K562 (cell line): ENCODE measurements around the gene CLPSL2. TPM values are rescaled to one million over a fixed set of nuclear protein-coding genes. Genes with fewer than 3 reads are reported as not detected.
A peak's percentile ranks its signal among the peaks of the same experiment; 100 is the strongest.

Source experiments
- CHD4 ChIP-seq: fragments of 200-600 bp; sonication (generic); IDR thresholded peaks from 3 replicates; pipeline ENCODE4 v1.6.1; 2012; ENCODE audit warnings: low read depth, mild to moderate bottlenecking, mixed read lengths, low read length, inconsistent platforms; ENCODE audit not compliant: insufficient read depth, insufficient replicate concordance, poor library complexity, severe bottlenecking
- ETS2 ChIP-seq: IDR thresholded peaks from 2 replicates; pipeline ENCODE4 v1.6.1; 2016; ENCODE audit warnings: borderline replicate concordance, missing genetic modification characterization, mild to moderate bottlenecking, moderate library complexity, missing compliant biosample characterization; ENCODE audit not compliant: poor library complexity, severe bottlenecking
- NFE2 ChIP-seq: IDR thresholded peaks from 2 replicates; pipeline ENCODE4 v1.6.1; 2014; ENCODE audit warnings: antibody characterized with exemption, low read depth
- TCF7L2 ChIP-seq: fragments of 150-350 bp; IDR thresholded peaks from 2 replicates; pipeline ENCODE4 v1.6.1; 2016; ENCODE audit warnings: low read depth, mild to moderate bottlenecking, low read length, moderate library complexity
- TRIM24 ChIP-seq, 2 experiments: fragments of 450-650 bp; IDR thresholded peaks; 2 replicates each; pipeline ENCODE4 v1.6.1; 2016
- ZKSCAN1 ChIP-seq: fragments of 150-350 bp; IDR thresholded peaks from 2 replicates; pipeline ENCODE4 v1.6.1; 2016; ENCODE audit warnings: low read depth, low read length
- polyA plus RNA-seq, 8 experiments: library from polyadenylated mRNA; depleted of rRNA in 4 of 8; stranded (reverse) in 5 of 8; unstranded in 3 of 8; fragments of >200 nt; fragmentation: Nextera tagmentation in 2 of 8; fragmentation: Illumina TruSeq in 1 of 8; extraction: Ambion mirVana in 2 of 8; extraction: Trizol in 1 of 8; gene quantifications; 2 replicates each; pipeline versions ENCODE4 v1.2.1 to v1.2.3, GENCODE V29; 2011 to 2014; ENCODE audit warnings: inconsistent platforms in 1 of 8, missing spikeins in 1 of 8
- total RNA-seq, 7 experiments: library from RNA; depleted of rRNA in 6 of 7; stranded (reverse); fragments of >200 nt in 6 of 7; fragmentation: Illumina TruSeq in 2 of 7; extraction: Trizol in 2 of 7; gene quantifications; 2 replicates each; pipeline versions ENCODE4 v1.2.1 to v1.2.3, GENCODE V29; 2011 to 2021; ENCODE audit warnings: low replicate concordance in 1 of 7
- TF ChIP-seq, protein P1 (sequence below): fragments of 450-650 bp; IDR thresholded peaks from 2 replicates; pipeline ENCODE4 v1.6.1; 2016; ENCODE audit warnings: mild to moderate bottlenecking, moderate library complexity
- TF ChIP-seq, protein P2 (sequence below): sonication (generic); formaldehyde crosslinking; IDR thresholded peaks from 2 replicates; pipeline ENCODE4 v1.8.0; 2023; ENCODE audit warnings: mild to moderate bottlenecking, missing genetic modification reagents

CLPSL2 gene
- total and polyA plus RNA-seq, 9 of the 15 experiments (the other 6 are each of a cell fraction or from before 2014, with no cell fraction given) = not detected

DNA sequence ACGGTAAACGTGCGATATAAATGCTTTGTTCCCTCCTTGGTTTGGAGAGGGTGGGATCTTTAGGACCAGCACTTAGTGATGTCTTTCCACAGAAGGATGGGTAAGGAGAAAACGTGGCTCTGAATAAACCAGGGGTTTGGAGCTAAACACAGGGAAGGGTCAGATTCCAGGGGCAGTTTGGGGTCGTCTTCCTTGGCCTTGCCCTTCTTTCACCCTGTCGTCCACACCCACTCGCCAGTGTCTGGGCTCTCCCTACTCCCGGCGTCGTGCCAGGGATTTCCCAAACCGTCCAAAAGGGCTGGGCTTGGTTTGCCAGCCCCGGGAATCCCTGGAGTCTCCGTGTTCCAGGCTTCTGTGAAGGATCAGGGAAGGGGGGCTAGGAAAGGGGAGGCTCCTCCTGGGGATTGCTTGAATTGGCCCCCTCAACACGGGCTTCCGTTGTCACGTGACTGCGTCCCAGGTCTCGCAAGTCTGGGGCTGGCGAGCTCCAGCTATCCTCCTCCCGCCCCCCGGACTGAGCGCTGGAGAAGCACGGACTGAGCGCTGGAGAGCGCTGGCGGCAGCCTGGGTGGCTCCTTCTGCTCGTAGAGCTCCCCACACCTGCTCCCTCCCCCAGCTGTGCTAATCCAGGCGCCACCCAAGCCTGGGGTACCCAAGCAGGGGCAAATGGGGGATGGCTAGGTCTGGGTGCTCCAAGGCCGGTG is 49.0 kb upstream of the CLPSL2 start (continued):
- TF ChIP-seq ZKSCAN1 = no peak
- no peak for TF ChIP-seq TCF7L2
- no peak for TF ChIP-seq ETS2
- TF ChIP-seq, protein P1, sequence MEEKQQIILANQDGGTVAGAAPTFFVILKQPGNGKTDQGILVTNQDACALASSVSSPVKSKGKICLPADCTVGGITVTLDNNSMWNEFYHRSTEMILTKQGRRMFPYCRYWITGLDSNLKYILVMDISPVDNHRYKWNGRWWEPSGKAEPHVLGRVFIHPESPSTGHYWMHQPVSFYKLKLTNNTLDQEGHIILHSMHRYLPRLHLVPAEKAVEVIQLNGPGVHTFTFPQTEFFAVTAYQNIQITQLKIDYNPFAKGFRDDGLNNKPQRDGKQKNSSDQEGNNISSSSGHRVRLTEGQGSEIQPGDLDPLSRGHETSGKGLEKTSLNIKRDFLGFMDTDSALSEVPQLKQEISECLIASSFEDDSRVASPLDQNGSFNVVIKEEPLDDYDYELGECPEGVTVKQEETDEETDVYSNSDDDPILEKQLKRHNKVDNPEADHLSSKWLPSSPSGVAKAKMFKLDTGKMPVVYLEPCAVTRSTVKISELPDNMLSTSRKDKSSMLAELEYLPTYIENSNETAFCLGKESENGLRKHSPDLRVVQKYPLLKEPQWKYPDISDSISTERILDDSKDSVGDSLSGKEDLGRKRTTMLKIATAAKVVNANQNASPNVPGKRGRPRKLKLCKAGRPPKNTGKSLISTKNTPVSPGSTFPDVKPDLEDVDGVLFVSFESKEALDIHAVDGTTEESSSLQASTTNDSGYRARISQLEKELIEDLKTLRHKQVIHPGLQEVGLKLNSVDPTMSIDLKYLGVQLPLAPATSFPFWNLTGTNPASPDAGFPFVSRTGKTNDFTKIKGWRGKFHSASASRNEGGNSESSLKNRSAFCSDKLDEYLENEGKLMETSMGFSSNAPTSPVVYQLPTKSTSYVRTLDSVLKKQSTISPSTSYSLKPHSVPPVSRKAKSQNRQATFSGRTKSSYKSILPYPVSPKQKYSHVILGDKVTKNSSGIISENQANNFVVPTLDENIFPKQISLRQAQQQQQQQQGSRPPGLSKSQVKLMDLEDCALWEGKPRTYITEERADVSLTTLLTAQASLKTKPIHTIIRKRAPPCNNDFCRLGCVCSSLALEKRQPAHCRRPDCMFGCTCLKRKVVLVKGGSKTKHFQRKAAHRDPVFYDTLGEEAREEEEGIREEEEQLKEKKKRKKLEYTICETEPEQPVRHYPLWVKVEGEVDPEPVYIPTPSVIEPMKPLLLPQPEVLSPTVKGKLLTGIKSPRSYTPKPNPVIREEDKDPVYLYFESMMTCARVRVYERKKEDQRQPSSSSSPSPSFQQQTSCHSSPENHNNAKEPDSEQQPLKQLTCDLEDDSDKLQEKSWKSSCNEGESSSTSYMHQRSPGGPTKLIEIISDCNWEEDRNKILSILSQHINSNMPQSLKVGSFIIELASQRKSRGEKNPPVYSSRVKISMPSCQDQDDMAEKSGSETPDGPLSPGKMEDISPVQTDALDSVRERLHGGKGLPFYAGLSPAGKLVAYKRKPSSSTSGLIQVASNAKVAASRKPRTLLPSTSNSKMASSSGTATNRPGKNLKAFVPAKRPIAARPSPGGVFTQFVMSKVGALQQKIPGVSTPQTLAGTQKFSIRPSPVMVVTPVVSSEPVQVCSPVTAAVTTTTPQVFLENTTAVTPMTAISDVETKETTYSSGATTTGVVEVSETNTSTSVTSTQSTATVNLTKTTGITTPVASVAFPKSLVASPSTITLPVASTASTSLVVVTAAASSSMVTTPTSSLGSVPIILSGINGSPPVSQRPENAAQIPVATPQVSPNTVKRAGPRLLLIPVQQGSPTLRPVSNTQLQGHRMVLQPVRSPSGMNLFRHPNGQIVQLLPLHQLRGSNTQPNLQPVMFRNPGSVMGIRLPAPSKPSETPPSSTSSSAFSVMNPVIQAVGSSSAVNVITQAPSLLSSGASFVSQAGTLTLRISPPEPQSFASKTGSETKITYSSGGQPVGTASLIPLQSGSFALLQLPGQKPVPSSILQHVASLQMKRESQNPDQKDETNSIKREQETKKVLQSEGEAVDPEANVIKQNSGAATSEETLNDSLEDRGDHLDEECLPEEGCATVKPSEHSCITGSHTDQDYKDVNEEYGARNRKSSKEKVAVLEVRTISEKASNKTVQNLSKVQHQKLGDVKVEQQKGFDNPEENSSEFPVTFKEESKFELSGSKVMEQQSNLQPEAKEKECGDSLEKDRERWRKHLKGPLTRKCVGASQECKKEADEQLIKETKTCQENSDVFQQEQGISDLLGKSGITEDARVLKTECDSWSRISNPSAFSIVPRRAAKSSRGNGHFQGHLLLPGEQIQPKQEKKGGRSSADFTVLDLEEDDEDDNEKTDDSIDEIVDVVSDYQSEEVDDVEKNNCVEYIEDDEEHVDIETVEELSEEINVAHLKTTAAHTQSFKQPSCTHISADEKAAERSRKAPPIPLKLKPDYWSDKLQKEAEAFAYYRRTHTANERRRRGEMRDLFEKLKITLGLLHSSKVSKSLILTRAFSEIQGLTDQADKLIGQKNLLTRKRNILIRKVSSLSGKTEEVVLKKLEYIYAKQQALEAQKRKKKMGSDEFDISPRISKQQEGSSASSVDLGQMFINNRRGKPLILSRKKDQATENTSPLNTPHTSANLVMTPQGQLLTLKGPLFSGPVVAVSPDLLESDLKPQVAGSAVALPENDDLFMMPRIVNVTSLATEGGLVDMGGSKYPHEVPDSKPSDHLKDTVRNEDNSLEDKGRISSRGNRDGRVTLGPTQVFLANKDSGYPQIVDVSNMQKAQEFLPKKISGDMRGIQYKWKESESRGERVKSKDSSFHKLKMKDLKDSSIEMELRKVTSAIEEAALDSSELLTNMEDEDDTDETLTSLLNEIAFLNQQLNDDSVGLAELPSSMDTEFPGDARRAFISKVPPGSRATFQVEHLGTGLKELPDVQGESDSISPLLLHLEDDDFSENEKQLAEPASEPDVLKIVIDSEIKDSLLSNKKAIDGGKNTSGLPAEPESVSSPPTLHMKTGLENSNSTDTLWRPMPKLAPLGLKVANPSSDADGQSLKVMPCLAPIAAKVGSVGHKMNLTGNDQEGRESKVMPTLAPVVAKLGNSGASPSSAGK = peak; percentile 9; the same call in 1 of the 2 replicates
- no peak for TF ChIP-seq CHD4
- TF ChIP-seq NFE2 = no peak
- TF ChIP-seq, protein P2, sequence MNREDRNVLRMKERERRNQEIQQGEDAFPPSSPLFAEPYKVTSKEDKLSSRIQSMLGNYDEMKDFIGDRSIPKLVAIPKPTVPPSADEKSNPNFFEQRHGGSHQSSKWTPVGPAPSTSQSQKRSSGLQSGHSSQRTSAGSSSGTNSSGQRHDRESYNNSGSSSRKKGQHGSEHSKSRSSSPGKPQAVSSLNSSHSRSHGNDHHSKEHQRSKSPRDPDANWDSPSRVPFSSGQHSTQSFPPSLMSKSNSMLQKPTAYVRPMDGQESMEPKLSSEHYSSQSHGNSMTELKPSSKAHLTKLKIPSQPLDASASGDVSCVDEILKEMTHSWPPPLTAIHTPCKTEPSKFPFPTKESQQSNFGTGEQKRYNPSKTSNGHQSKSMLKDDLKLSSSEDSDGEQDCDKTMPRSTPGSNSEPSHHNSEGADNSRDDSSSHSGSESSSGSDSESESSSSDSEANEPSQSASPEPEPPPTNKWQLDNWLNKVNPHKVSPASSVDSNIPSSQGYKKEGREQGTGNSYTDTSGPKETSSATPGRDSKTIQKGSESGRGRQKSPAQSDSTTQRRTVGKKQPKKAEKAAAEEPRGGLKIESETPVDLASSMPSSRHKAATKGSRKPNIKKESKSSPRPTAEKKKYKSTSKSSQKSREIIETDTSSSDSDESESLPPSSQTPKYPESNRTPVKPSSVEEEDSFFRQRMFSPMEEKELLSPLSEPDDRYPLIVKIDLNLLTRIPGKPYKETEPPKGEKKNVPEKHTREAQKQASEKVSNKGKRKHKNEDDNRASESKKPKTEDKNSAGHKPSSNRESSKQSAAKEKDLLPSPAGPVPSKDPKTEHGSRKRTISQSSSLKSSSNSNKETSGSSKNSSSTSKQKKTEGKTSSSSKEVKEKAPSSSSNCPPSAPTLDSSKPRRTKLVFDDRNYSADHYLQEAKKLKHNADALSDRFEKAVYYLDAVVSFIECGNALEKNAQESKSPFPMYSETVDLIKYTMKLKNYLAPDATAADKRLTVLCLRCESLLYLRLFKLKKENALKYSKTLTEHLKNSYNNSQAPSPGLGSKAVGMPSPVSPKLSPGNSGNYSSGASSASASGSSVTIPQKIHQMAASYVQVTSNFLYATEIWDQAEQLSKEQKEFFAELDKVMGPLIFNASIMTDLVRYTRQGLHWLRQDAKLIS (CRISPR knock-in tag) = no peak
- TF ChIP-seq TRIM24 (IDR thresholded peaks at IDR 0.05) = no peak
